Astrocyte (in vitro differentiated cells and primary cell): ENCODE results near the gene SLC12A3. TPM values are rescaled to one million over a fixed set of nuclear protein-coding genes. Genes with fewer than 3 reads are reported as not detected.

Source experiments
- DNase-seq: peaks from one replicate; pipeline ENCODE4 v3.0.0-alpha.2; 2010; ENCODE audit warnings: low read depth
- FAIRE-seq: peaks from 2 replicates; lab custom pipeline; 2011; peaks lifted over from hg19 to GRCh38; lab: Jason Lieb, UNC
- H2AFZ ChIP-seq: 2 replicates; pipeline ENCODE4 v1.6.0; 2012; ENCODE audit warnings: low read depth, low read length, inconsistent platforms
- H3K27ac ChIP-seq: 2 replicates; pipeline ENCODE4 v1.5.1; 2011; ENCODE audit warnings: low read depth, low read length, inconsistent platforms
- H3K27me3 ChIP-seq: 2 replicates; pipeline ENCODE4 v1.6.0; 2011; ENCODE audit warnings: low read length, inconsistent platforms; ENCODE audit not compliant: insufficient read depth
- H3K36me3 ChIP-seq: 2 replicates; pipeline ENCODE4 v1.5.1; 2011; ENCODE audit warnings: low read length, inconsistent platforms; ENCODE audit not compliant: insufficient read depth
- H3K4me1 ChIP-seq: 2 replicates; pipeline ENCODE4 v1.5.1; 2011; ENCODE audit warnings: low read length, inconsistent platforms; ENCODE audit not compliant: insufficient read depth
- H3K4me2 ChIP-seq: 2 replicates; pipeline ENCODE4 v1.6.0; 2012; ENCODE audit warnings: low read length, inconsistent platforms
- H3K4me3 ChIP-seq: 2 replicates; pipeline ENCODE4 v1.5.1; 2011; ENCODE audit warnings: low read depth, mild to moderate bottlenecking, low read length, inconsistent platforms; ENCODE audit not compliant: insufficient read depth
- H3K79me2 ChIP-seq: 2 replicates; pipeline ENCODE4 v1.6.0; 2012; ENCODE audit warnings: mild to moderate bottlenecking, low read length, inconsistent platforms; ENCODE audit not compliant: insufficient read depth
- H3K9ac ChIP-seq: 2 replicates; pipeline ENCODE4 v1.6.0; 2012; ENCODE audit warnings: mild to moderate bottlenecking, low read length, inconsistent platforms
- H3K9me3 ChIP-seq: 2 replicates; pipeline ENCODE4 v1.5.1; 2012; ENCODE audit warnings: low read depth, mild to moderate bottlenecking, low read length, inconsistent platforms; ENCODE audit not compliant: insufficient read depth
- H4K20me1 ChIP-seq: 2 replicates; pipeline ENCODE4 v1.6.0; 2012; ENCODE audit warnings: low read length, inconsistent platforms; ENCODE audit not compliant: insufficient read depth
- H3K27ac Mint-ChIP-seq: one replicate; pipeline ENCODE4 v1.8.0; 2021; ENCODE audit warnings: mild to moderate bottlenecking, mixed read lengths; ENCODE audit not compliant: unreplicated experiment
- H3K27me3 Mint-ChIP-seq: one replicate; pipeline ENCODE4 v1.8.0; 2021; ENCODE audit warnings: low read depth, mixed read lengths; ENCODE audit not compliant: unreplicated experiment
- H3K36me3 Mint-ChIP-seq: one replicate; pipeline ENCODE4 v1.8.0; 2021; ENCODE audit warnings: low read depth, mixed read lengths; ENCODE audit not compliant: unreplicated experiment
- H3K4me1 Mint-ChIP-seq: one replicate; pipeline ENCODE4 v1.8.0; 2021; ENCODE audit warnings: low read depth, mixed read lengths; ENCODE audit not compliant: unreplicated experiment
- H3K4me3 Mint-ChIP-seq: one replicate; pipeline ENCODE4 v1.8.0; 2021; ENCODE audit warnings: mild to moderate bottlenecking, moderate library complexity, mixed read lengths; ENCODE audit not compliant: unreplicated experiment
- H3K9me3 Mint-ChIP-seq: one replicate; pipeline ENCODE4 v1.8.0; 2021; ENCODE audit warnings: mild to moderate bottlenecking, mixed read lengths; ENCODE audit not compliant: unreplicated experiment
- EZH2 ChIP-seq: IDR thresholded peaks from 2 replicates; pipeline ENCODE4 v1.6.1; 2012; ENCODE audit warnings: mild to moderate bottlenecking, low read length, inconsistent platforms; ENCODE audit not compliant: insufficient read depth
- total RNA-seq: library from RNA; stranded (reverse); gene quantifications from 2 replicates; pipeline ENCODE4 v1.2.1, GENCODE V29; 2021
- TF ChIP-seq, protein P1 (sequence below): IDR thresholded peaks from 2 replicates; pipeline ENCODE4 v1.5.1; 2011; ENCODE audit warnings: low read depth, mild to moderate bottlenecking, inconsistent platforms, low read length, moderate library complexity; ENCODE audit not compliant: insufficient read depth

Gene SLC12A3
- total RNA-seq, 1 donor from 2014 or later, result 0.18 TPM

DNA sequence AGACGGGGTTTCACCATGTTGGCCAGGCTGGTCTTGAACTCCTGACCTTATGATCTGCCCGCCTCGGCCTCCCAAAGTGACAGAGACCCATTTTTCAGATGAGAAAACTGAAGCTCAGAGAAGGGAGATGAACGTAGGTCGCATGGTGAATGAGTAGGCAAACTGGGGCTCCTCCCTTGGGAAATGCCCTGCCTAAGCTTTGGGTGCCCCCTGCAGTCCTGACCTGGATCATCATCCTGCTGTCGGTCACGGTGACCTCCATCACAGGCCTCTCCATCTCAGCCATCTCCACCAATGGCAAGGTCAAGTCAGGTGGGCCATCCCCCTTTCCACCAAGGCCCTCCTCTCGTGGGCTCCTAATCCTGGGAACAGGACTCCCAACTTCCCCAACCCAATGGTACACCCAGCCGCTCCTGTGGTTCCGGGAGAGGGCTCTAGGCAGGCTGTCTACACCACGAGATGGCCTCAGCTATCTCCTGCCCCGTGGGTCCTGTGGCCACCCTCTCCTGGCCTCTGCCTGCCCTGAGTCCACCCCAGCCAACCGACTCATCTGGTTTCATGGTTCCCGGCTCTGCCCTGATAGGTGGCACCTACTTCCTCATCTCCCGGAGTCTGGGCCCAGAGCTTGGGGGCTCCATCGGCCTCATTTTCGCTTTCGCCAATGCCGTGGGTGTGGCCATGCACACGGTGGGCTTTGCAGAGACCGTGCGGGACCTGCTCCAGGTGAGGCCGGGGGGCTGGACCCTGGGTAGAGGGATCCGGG, 4.7 kb downstream of the SLC12A3 start:
- FAIRE-seq, result no peak
- H3K9ac ChIP-seq, result no peak overlapping the region
- H3K9me3 ChIP-seq, result no peaks in the 10 kb centered on the region
- H2AFZ ChIP-seq, result no peak overlapping the region
- Mint-ChIP-seq H3K27ac (no peak overlapping the region), H3K36me3 (no peaks in the 10 kb centered on the region), H3K27me3 (peaks cover 6% of the 10 kb centered on the region), H3K4me3 (no peak overlapping the region), H3K4me1 (no peaks in the 10 kb centered on the region), H3K9me3 (no peaks in the 10 kb centered on the region)
- DNase-seq, result no peak
- H4K20me1 ChIP-seq, result no peaks in the 10 kb centered on the region
- no peaks in the 10 kb centered on the region for H3K36me3 ChIP-seq
- H3K4me1 ChIP-seq, result no peaks in the 10 kb centered on the region
- H3K27ac ChIP-seq, result no peak overlapping the region
- TF ChIP-seq, protein P1, sequence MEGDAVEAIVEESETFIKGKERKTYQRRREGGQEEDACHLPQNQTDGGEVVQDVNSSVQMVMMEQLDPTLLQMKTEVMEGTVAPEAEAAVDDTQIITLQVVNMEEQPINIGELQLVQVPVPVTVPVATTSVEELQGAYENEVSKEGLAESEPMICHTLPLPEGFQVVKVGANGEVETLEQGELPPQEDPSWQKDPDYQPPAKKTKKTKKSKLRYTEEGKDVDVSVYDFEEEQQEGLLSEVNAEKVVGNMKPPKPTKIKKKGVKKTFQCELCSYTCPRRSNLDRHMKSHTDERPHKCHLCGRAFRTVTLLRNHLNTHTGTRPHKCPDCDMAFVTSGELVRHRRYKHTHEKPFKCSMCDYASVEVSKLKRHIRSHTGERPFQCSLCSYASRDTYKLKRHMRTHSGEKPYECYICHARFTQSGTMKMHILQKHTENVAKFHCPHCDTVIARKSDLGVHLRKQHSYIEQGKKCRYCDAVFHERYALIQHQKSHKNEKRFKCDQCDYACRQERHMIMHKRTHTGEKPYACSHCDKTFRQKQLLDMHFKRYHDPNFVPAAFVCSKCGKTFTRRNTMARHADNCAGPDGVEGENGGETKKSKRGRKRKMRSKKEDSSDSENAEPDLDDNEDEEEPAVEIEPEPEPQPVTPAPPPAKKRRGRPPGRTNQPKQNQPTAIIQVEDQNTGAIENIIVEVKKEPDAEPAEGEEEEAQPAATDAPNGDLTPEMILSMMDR, result no peak
- no peak for TF ChIP-seq EZH2
- no peaks in the 10 kb centered on the region for H3K79me2 ChIP-seq
- H3K27me3 ChIP-seq, result no peaks in the 10 kb centered on the region
- H3K4me3 ChIP-seq, result no peak overlapping the region
- H3K4me2 ChIP-seq, result no peak overlapping the region

DNA sequence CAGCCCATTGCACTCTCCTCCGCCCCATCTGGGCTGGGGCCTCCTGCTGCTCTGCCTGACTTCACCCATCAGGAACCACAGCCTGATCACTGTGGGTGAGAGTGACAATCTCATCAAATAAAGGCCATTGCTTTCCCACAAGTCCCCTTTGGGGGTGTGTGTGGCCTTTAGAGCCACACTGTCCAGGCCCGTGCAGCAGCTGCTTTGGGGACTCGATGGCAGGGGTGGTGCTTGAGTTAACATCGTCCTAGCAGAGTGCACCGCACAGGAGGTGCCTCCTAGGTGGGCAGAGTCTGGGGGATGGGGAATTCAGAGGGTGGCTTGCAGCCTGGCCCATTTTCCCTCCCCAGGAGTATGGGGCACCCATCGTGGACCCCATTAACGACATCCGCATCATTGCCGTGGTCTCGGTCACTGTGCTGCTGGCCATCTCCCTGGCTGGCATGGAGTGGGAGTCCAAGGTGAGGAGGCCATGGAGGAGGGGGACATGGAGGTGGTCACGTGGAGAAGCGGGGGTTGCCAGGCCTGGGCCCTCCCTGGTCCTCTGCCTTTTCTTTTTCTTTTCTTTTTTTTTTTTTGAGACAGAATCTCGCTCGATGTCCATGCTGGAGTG, 5.4 kb downstream of the SLC12A3 start:
- no peak overlapping the region for H3K9ac ChIP-seq
- no peak overlapping the region for H3K4me3 ChIP-seq
- H3K36me3 ChIP-seq, result no peaks in the 10 kb centered on the region
- H3K27ac ChIP-seq, result no peak overlapping the region
- no peaks in the 10 kb centered on the region for H3K4me1 ChIP-seq
- H3K9me3 ChIP-seq, result no peaks in the 10 kb centered on the region
- Mint-ChIP-seq H3K9me3 (no peaks in the 10 kb centered on the region), H3K36me3 (no peaks in the 10 kb centered on the region), H3K27me3 (peaks cover 6% of the 10 kb centered on the region), H3K27ac (no peak overlapping the region), H3K4me1 (no peaks in the 10 kb centered on the region), H3K4me3 (no peak overlapping the region)
- no peaks in the 10 kb centered on the region for H4K20me1 ChIP-seq
- H2AFZ ChIP-seq, result no peak overlapping the region
- no peak overlapping the region for H3K4me2 ChIP-seq
- TF ChIP-seq, protein P1, result no peak
- no peak for TF ChIP-seq EZH2
- no peak for DNase-seq
- no peaks in the 10 kb centered on the region for H3K79me2 ChIP-seq
- no peak for FAIRE-seq
- H3K27me3 ChIP-seq, result no peaks in the 10 kb centered on the region

DNA sequence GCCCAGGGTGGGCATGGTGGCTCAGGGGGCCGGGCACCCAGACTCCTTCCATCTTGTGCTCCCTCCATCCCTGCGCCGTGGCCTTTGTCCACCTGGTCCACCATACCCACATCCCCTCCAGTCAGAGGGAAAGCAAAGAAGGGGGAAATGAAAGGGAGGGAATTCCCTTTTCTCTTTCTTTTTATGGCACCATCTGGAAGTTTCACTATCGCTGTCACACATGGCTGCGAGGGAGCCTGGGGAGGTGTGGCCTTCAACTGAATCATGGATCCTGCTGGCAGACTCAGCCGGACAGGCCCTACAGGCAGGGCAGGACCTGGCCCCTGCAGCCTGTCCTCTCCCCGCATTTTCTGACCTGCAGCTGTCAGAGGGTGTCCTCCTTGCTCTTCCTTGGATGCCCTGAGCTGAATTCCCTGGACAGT, 6.2 kb downstream of the SLC12A3 start:
- DNase-seq (no peak), FAIRE-seq (no peak)
- no peak overlapping the region for H3K4me3 ChIP-seq
- no peak overlapping the region for H3K27ac Mint-ChIP-seq
- no peaks in the 10 kb centered on the region for H3K79me2 ChIP-seq
- H3K36me3 Mint-ChIP-seq, result no peaks in the 10 kb centered on the region
- H2AFZ ChIP-seq, result no peak overlapping the region
- H4K20me1 ChIP-seq, result no peaks in the 10 kb centered on the region
- no peak overlapping the region for H3K4me3 Mint-ChIP-seq
- no peaks in the 10 kb centered on the region for H3K4me1 Mint-ChIP-seq
- no peaks in the 10 kb centered on the region for H3K9me3 ChIP-seq
- no peak overlapping the region for H3K9ac ChIP-seq
- H3K27me3 ChIP-seq, result no peaks in the 10 kb centered on the region
- no peak overlapping the region for H3K4me2 ChIP-seq
- H3K27ac ChIP-seq, result no peak overlapping the region
- H3K4me1 ChIP-seq, result no peaks in the 10 kb centered on the region
- no peaks in the 10 kb centered on the region for H3K9me3 Mint-ChIP-seq
- H3K36me3 ChIP-seq, result no peaks in the 10 kb centered on the region
- TF ChIP-seq, protein P1, result no peak
- no peak for TF ChIP-seq EZH2
- H3K27me3 Mint-ChIP-seq, result peaks cover 6% of the 10 kb centered on the region
